ENCODE measurements around the gene SLC23A1. TPM values are rescaled to one million over a fixed set of nuclear protein-coding genes. Genes with fewer than 3 reads are reported as not detected.

The SLC23A1 gene
- total and polyA plus RNA-seq, 9 of the 15 experiments (the other 6 are each of a cell fraction or from before 2014, with no cell fraction given): 0.03 to 0.20 (median 0.05) TPM; not detected in 5

- TF ChIP-seq ZNF318 (IDR thresholded peaks at IDR 0.05; ENCODE audit: borderline replicate concordance in 1 of 2, low read depth in 1 of 2) (peak in 1 of 2 experiments; percentile 55; a peak in 1 of 4 replicates), MLLT1 (IDR thresholded peaks at IDR 0.05) (peak in 1 of 2 experiments; percentile 98; a peak in 3 of 4 replicates), ZNF384 (IDR thresholded peaks at IDR 0.05; ENCODE audit: low read depth, low read length) (no peak), TCFL5 (CRISPR knock-in tag; conservative IDR thresholded peaks at IDR 0.05) (no peak), RB1 (IDR thresholded peaks at IDR 0.05; ENCODE audit: low read depth) (peak; percentile 20; the same call in 1 of the 2 replicates), ZBTB17 (CRISPR knock-in tag; IDR thresholded peaks at IDR 0.05) (peak; percentile 88), DIDO1 (tag; IDR thresholded peaks at IDR 0.05; ENCODE audit: low read depth) (peak; percentile 60), MYC (IDR thresholded peaks at IDR 0.05; ENCODE audit: low read depth, low read length) (peak; percentile 74), MYC (CRISPR knock-in tag; IDR thresholded peaks at IDR 0.05; ENCODE audit: borderline replicate concordance, low read depth) (no peak), TRIM28 (IDR thresholded peaks at IDR 0.05) (no peak), HMG20A (CRISPR knock-in tag; conservative IDR thresholded peaks at IDR 0.05) (no peak)
- TF ChIP-seq, protein P1, sequence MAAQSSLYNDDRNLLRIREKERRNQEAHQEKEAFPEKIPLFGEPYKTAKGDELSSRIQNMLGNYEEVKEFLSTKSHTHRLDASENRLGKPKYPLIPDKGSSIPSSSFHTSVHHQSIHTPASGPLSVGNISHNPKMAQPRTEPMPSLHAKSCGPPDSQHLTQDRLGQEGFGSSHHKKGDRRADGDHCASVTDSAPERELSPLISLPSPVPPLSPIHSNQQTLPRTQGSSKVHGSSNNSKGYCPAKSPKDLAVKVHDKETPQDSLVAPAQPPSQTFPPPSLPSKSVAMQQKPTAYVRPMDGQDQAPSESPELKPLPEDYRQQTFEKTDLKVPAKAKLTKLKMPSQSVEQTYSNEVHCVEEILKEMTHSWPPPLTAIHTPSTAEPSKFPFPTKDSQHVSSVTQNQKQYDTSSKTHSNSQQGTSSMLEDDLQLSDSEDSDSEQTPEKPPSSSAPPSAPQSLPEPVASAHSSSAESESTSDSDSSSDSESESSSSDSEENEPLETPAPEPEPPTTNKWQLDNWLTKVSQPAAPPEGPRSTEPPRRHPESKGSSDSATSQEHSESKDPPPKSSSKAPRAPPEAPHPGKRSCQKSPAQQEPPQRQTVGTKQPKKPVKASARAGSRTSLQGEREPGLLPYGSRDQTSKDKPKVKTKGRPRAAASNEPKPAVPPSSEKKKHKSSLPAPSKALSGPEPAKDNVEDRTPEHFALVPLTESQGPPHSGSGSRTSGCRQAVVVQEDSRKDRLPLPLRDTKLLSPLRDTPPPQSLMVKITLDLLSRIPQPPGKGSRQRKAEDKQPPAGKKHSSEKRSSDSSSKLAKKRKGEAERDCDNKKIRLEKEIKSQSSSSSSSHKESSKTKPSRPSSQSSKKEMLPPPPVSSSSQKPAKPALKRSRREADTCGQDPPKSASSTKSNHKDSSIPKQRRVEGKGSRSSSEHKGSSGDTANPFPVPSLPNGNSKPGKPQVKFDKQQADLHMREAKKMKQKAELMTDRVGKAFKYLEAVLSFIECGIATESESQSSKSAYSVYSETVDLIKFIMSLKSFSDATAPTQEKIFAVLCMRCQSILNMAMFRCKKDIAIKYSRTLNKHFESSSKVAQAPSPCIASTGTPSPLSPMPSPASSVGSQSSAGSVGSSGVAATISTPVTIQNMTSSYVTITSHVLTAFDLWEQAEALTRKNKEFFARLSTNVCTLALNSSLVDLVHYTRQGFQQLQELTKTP (IDR thresholded peaks at IDR 0.05; ENCODE audit: low read depth in 1 of 2, partially characterized antibody in 2 of 2): peak in 1 of 2 experiments; percentile 59
Measured at GRCh38 chr5:139385061-139386049, 2.3 kb upstream of the SLC23A1 start (continued).
